Measurements from ENCODE around the gene ZBTB7C.

DNA sequence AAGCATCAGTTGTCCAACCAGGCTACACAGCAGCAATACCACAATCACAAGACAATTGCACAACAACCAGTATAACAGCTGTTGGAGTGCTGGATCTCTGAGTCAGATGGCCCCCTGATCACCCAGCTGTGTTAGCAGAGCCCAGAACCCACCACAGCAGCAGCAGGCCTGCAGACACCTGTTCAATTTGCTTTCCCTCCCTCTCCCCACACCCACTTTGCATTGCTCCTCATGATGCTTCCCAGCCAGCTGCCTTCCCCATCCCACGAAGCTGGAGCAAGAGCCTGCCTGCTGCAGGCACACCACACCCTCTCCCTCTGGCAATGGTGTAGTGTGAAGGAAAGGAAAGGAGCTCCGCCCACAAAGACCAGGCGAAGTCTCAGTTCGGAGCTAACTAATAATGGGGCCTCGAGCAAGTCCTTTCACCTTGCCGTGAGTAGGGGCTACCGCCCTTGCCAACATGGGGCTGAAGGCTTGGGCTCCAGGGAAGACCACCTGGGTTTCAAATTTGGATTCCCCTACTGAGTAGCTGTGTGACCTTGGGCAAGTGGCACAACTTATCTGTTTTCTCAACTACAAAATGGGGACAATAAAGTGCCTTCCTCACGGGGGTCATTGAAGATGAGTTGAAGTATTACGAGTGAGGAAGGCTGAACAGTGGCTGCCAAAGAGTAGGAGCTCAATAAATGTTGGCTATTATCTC is 19.4 kb upstream of the ZBTB7C start:
- TF ChIP-seq POLR2A (IDR thresholded peaks at IDR 0.05) (no peak), POLR2AphosphoS5 (IDR thresholded peaks at IDR 0.05) (no peak)
